IMR-90 (cell line): ENCODE measurements around the gene LIMCH1.

ENCODE experiments used
- CHD1 ChIP-seq: IDR thresholded peaks from 2 replicates; pipeline ENCODE4 v1.6.1; 2012; ENCODE audit warnings: low read depth, low read length, improper control_type of control experiment
- FOS ChIP-seq: fragments of 150-350 bp; IDR thresholded peaks from 2 replicates; pipeline ENCODE4 v1.6.1; 2016; ENCODE audit warnings: low read depth, low read length
- MAZ ChIP-seq: IDR thresholded peaks from 2 replicates; pipeline ENCODE4 v1.6.1; 2012; ENCODE audit warnings: low read depth, mild to moderate bottlenecking, low read length, improper control_type of control experiment, moderate library complexity, borderline replicate concordance
- MXI1 ChIP-seq: IDR thresholded peaks from 2 replicates; pipeline ENCODE4 v1.6.1; 2012; ENCODE audit warnings: low read depth, mild to moderate bottlenecking, low read length, moderate library complexity, borderline replicate concordance
- POLR2A ChIP-seq: IDR thresholded peaks from 2 replicates; pipeline ENCODE4 v1.6.1; 2012; ENCODE audit warnings: mild to moderate bottlenecking, low read depth, low read length
- SMC3 ChIP-seq: fragments of 150-350 bp; IDR thresholded peaks from 2 replicates; pipeline ENCODE4 v1.6.1; 2016; ENCODE audit warnings: low read depth, mild to moderate bottlenecking, antibody characterized with exemption, low read length, moderate library complexity
- TF ChIP-seq, protein P1 (sequence below): conservative IDR thresholded peaks from 2 replicates; pipeline ENCODE4 v1.5.1; 2012; ENCODE audit warnings: mild to moderate bottlenecking, low read depth, low read length, improper control_type of control experiment
- TF ChIP-seq, protein P2 (sequence below): fragments of 150-350 bp; IDR thresholded peaks from 2 replicates; pipeline ENCODE4 v1.6.1; 2017; ENCODE audit warnings: mild to moderate bottlenecking, antibody characterized with exemption, low read length, low read depth
- TF ChIP-seq, protein P3 (sequence below): fragments of 150-350 bp; IDR thresholded peaks from 2 replicates; pipeline ENCODE4 v1.6.1; 2016; ENCODE audit warnings: low read depth, mild to moderate bottlenecking, low read length, moderate library complexity, borderline replicate concordance

DNA sequence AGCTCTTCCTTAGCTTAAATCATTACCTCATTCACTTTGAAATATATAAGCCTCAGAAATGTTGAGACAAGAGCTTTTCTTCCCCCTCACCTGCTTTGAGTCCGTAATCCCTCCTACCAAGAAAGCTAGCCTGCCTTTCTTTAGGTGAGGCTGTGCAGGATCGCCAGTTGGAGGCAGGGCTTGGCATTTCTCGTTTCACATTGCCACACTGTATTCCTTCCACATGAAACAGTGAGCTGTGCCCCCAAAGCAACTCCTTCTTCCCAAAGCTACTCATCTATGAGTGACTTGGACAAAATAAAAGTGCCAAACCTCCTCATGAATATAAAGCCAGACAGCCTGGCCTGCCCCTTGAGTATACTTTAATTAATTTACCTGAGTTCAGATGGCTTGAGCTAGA lies 86.8 kb downstream of the LIMCH1 start:
- TF ChIP-seq, protein P1, sequence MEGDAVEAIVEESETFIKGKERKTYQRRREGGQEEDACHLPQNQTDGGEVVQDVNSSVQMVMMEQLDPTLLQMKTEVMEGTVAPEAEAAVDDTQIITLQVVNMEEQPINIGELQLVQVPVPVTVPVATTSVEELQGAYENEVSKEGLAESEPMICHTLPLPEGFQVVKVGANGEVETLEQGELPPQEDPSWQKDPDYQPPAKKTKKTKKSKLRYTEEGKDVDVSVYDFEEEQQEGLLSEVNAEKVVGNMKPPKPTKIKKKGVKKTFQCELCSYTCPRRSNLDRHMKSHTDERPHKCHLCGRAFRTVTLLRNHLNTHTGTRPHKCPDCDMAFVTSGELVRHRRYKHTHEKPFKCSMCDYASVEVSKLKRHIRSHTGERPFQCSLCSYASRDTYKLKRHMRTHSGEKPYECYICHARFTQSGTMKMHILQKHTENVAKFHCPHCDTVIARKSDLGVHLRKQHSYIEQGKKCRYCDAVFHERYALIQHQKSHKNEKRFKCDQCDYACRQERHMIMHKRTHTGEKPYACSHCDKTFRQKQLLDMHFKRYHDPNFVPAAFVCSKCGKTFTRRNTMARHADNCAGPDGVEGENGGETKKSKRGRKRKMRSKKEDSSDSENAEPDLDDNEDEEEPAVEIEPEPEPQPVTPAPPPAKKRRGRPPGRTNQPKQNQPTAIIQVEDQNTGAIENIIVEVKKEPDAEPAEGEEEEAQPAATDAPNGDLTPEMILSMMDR = no peak
- no peak for TF ChIP-seq FOS
- TF ChIP-seq MAZ = no peak
- TF ChIP-seq MXI1 = no peak
- TF ChIP-seq POLR2A = no peak
- no peak for TF ChIP-seq CHD1
- TF ChIP-seq, protein P2, sequence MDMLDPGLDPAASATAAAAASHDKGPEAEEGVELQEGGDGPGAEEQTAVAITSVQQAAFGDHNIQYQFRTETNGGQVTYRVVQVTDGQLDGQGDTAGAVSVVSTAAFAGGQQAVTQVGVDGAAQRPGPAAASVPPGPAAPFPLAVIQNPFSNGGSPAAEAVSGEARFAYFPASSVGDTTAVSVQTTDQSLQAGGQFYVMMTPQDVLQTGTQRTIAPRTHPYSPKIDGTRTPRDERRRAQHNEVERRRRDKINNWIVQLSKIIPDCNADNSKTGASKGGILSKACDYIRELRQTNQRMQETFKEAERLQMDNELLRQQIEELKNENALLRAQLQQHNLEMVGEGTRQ = no peak
- TF ChIP-seq SMC3 = no peak
- TF ChIP-seq, protein P3, sequence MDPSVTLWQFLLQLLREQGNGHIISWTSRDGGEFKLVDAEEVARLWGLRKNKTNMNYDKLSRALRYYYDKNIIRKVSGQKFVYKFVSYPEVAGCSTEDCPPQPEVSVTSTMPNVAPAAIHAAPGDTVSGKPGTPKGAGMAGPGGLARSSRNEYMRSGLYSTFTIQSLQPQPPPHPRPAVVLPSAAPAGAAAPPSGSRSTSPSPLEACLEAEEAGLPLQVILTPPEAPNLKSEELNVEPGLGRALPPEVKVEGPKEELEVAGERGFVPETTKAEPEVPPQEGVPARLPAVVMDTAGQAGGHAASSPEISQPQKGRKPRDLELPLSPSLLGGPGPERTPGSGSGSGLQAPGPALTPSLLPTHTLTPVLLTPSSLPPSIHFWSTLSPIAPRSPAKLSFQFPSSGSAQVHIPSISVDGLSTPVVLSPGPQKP = no peak
